Erythroblast (primary cell): ENCODE data around the gene FA2H.

ENCODE experiments used
- DNase-seq, 2 experiments: peaks; one replicate each; lab custom pipeline; 2025; lab: John Stamatoyannopoulos, UW
- GATA1 ChIP-seq: IDR thresholded peaks from 2 replicates; pipeline ENCODE4 v1.6.1; 2011; ENCODE audit warnings: low read depth, mild to moderate bottlenecking, control low read depth, low read length, moderate library complexity
- POLR2A ChIP-seq: IDR thresholded peaks from 2 replicates; pipeline ENCODE4 v1.6.1; 2011; ENCODE audit warnings: mild to moderate bottlenecking, low read length

Gene FA2H

GRCh38 chr16:74759564-74759963 lies 15.1 kb downstream of the FA2H start:
- no peak for TF ChIP-seq GATA1
- TF ChIP-seq POLR2A: no peak
- no peak for DNase-seq

DNA sequence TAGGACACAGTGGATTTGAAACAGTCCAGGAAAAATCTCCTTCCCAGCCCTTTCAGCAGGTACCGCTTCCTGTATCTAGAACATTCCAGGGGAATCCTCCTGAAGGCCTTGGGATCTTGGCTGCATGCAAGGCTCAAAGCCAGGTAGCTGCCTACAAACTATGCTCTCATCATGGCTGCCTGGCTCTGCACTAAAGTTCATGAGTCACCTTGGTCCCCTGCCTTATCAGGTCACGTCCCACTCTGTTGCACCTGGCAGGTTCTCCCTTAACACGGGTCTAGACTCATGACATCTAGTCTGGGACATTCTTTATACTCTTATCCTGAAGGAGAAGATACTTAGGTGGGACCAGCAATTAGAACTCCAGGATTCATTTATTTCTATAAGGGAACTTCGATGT lies 15.8 kb downstream of the FA2H start:
- DNase-seq: no peak

GRCh38 chr16:74757349-74757748 lies 17.3 kb downstream of the FA2H start:
- DNase-seq: no peak
- TF ChIP-seq GATA1 (no peak), POLR2A (no peak)

More for the DNA sequence above, 15.8 kb downstream of the FA2H start:
- TF ChIP-seq GATA1: no peak
- TF ChIP-seq POLR2A: no peak

GRCh38 chr16:74756203-74756602 lies 18.4 kb downstream of the FA2H start:
- DNase-seq: peak in 1 of 2 experiments; percentile 20
- TF ChIP-seq GATA1 (no peak), POLR2A (no peak)

DNA sequence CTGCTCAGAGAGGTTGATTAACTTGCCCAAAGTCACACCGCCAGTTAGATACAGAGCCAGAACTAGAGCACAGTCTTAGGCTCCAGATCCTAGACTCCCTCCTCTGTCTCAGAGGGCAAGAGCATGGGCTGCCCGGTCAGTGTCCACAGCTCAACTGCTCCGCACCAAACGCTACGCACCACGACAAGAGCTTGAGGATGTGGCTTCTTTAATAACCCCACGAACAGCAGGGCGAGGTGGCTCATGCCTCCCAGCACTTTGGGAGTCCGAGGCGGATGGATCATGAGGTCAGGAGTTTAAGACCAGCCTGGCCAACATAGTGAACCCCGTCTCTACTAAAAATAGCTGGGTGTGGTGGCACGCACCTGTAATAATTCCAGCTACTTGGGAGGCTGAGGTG lies 21.4 kb downstream of the FA2H start:
- DNase-seq: no peak
- TF ChIP-seq POLR2A: no peak
- TF ChIP-seq GATA1: no peak

DNA sequence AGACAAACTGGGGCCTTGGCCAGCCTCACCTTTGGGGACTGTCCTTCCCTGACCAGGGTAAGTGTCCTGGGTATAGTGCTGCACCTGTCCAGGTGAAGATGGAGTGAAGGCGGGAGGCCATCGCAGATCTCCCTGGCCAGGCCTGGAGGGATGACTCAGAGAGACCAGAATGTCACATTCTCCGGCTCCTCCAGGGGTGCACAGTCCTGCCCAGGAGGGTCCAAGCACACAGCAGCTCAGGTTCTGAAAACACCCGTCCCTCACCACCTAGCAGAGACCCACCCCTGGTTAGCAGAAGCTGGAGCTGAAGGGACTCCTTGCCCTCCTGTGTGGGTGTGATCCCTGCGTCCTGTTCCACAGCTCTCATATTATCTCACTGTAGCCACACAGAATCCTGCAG lies 21.9 kb downstream of the FA2H start:
- TF ChIP-seq POLR2A: no peak
- TF ChIP-seq GATA1: no peak
- no peak for DNase-seq

- DNase-seq: no peak
- no peak for TF ChIP-seq GATA1
- no peak for TF ChIP-seq POLR2A
These were observed 22.4 kb downstream of the FA2H start for GRCh38 chr16:74752258-74752657.

GRCh38 chr16:74751658-74752057 lies 23.0 kb downstream of the FA2H start:
- TF ChIP-seq GATA1 (no peak), POLR2A (no peak)
- DNase-seq: no peak

DNA sequence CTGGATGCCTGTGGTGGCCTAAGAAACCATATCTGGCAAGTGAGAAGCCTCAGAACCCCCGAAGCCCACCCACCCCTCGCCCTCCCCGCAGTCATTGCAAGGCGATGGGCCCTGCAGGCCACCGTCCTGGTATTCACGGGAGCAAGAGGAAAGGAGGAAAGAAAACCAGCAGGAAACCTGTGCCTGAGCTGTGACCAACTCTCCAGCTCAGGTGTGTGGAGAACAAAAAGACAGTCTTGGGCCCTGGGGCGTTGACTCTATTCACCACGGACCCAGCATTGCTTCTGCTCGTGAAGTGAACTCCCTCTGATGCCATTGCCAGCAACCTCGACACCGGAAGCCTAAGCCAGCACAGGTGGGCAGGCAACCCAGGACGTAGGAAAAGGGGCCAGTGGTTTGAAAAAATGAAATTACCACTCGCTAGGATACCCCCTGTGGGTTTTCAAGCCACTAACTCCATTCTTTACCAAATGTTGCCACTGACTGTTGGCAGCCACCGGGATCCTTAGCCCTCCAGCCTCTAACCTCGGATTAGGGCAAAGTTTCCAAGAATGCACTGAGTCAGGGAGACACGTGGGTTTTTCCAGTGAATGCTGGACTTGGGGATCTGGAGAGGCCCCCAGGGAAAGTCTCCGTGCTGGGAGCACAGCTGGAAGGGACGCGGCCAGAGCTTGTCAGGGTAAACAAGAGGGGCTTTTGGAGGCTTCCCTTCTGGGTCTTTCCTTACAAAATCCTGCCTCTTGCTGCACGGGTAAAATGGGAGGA lies 25.1 kb downstream of the FA2H start:
- DNase-seq: no peak
- TF ChIP-seq GATA1: no peak
- no peak for TF ChIP-seq POLR2A

DNA sequence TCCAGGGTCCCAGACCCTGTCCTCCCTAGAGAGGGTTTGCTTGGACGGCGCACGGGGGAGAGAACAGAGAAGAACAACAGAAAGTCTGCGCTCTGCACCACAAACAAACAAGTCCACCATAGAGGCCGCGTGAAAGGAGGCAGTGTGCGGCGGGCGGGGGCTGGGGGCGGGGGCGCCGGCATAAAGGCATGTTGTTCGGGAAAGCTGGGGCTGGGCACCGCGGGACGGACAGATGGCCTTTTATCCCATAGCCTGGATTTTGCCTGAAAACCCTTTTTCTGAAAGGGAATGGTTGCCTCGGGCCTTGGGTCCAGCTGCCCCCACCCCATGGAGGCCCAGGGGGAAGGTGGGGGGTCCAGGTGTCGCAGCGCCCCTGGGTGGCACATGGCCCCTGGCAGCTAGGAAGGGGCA lies 26.0 kb downstream of the FA2H start:
- TF ChIP-seq GATA1 (no peak), POLR2A (no peak)
- DNase-seq: no peak

DNA sequence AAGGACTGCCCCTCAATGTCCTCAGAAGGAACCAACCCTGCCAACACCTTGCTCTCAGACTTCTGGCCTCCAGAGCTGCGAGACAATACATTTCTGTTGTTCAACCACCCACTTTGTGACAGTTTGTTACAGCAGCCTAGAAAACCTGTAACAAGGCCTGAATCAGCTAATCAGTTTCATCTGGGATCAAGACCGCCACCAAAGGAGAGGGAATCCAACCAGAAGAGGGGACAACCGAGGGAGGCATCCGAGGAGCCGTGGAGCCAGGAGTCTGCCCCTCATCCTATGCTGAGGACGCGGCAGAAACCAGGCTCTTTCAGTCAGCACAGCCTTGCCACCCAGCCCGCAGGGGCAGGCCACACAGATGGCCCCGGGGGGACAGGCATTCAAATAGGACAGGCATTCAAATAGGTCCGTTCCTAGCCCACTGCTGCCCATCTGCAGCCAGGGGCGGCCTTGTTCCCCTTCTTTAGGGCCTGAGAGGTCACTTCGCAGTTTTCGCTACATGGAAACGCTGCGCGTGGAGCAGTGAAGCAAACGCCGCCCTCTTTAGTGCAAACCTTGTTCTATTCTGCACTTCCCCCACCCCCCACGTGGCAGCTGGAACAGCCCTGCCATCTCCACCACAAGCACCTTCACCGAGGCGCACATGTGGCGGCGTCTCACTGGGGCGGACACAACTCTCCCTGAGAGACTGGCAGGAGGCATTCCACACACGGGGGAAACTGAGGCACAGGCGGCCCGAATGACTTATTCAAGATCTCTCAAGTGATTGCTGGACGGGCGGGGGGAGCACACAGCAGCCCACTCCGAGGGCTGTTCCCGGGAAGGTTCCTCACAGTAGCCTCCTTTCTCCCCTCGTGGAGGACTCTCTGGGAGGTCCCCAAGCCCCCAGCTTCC lies 26.7 kb downstream of the FA2H start:
- TF ChIP-seq POLR2A (no peak), GATA1 (no peak)
- DNase-seq: no peak

DNA sequence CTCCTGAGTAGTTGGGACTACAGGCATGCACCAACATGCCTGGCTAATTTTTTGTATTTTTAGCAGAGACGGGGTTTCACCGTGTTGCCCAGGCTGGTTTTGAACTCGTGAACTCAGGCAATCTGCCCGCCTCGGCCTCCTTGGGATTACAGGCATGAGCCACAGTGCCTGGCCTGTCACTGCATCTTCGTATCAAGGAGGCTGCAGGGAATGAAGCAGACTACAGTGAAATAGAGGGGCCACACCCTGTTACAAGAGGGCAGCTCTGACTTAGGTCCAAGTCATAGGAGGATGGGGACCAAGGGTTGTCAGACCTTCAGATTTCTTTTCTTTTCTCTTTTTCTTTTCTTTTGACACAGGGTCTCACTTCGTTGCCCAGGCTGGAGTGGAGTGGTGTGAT lies 28.7 kb downstream of the FA2H start:
- DNase-seq: no peak
- TF ChIP-seq POLR2A: no peak
- TF ChIP-seq GATA1: no peak

DNA sequence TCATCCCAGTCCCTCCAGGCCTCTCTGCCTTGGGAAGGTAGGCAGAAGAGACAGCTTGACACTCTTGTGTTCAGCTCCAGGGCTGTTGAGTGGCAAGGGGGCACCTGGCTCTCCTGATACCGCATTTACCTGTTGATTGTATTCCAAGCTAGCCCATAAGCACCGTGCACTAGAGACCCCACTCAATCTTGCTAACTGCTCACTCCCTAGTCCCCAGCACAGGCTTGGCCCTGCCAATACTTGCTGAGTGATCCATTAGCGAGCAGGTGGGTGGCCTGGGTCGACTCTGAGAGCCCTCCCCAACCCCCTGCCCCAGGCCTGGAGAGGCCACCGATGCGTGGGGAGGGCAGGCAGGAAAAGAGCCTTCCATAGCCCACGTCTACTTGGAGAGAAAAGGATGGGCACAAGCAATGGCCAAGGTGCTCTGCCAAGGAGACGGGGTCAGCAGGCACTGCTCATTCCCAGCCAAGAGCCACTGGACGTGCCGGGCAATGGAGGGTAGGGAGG lies 29.5 kb downstream of the FA2H start:
- no peak for DNase-seq
- TF ChIP-seq POLR2A: no peak
- no peak for TF ChIP-seq GATA1

- DNase-seq: no peak
- no peak for TF ChIP-seq GATA1
- TF ChIP-seq POLR2A: no peak
These were observed 30.1 kb downstream of the FA2H start for GRCh38 chr16:74744566-74744965.
